ENCODE data around the gene ZNF10.

DNA sequence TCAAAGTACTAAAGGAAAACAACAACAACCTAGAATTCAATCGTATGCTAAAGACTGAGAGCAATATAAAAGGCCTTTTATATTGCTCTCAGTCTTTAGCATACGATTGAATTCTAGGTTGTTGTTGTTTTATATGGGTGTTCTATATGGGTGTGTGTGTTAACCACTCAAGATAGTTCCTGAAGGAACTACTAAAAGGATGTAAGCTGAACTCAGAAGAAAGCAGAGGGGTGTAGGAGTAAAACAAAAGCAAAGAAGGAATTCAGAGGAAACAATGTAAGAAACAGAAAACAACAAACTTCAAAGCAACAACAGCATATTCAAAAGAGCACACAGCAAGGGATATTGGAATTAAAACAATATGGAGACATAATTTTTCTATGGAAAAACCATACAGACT is 5.8 kb upstream of the ZNF10 start:
- TF ChIP-seq EGR1 (IDR thresholded peaks at IDR 0.05; ENCODE audit: borderline replicate concordance, low read depth, low read length) (no peak), CEBPB (IDR thresholded peaks at IDR 0.05; ENCODE audit: low read depth, low read length) (no peak), POLR2A (IDR thresholded peaks at IDR 0.05; ENCODE audit: control extremely low read depth in 1 of 2, low read depth in 2 of 2, low read length in 2 of 2) (no peak)
- TF ChIP-seq, protein P1, sequence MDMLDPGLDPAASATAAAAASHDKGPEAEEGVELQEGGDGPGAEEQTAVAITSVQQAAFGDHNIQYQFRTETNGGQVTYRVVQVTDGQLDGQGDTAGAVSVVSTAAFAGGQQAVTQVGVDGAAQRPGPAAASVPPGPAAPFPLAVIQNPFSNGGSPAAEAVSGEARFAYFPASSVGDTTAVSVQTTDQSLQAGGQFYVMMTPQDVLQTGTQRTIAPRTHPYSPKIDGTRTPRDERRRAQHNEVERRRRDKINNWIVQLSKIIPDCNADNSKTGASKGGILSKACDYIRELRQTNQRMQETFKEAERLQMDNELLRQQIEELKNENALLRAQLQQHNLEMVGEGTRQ (IDR thresholded peaks at IDR 0.05; ENCODE audit: low read length): no peak
- TF ChIP-seq, protein P2, sequence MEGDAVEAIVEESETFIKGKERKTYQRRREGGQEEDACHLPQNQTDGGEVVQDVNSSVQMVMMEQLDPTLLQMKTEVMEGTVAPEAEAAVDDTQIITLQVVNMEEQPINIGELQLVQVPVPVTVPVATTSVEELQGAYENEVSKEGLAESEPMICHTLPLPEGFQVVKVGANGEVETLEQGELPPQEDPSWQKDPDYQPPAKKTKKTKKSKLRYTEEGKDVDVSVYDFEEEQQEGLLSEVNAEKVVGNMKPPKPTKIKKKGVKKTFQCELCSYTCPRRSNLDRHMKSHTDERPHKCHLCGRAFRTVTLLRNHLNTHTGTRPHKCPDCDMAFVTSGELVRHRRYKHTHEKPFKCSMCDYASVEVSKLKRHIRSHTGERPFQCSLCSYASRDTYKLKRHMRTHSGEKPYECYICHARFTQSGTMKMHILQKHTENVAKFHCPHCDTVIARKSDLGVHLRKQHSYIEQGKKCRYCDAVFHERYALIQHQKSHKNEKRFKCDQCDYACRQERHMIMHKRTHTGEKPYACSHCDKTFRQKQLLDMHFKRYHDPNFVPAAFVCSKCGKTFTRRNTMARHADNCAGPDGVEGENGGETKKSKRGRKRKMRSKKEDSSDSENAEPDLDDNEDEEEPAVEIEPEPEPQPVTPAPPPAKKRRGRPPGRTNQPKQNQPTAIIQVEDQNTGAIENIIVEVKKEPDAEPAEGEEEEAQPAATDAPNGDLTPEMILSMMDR (IDR thresholded peaks at IDR 0.05; ENCODE audit: control extremely low read depth in 1 of 3, insufficient read depth in 1 of 3, low read depth in 1 of 3, low read length in 3 of 3): no peak

Data from H1 (cell line).